Prostate gland (tissue), 2 donors: ENCODE measurements around the gene ATP6V0D1. TPM values are rescaled to one million over a fixed set of nuclear protein-coding genes. Genes with fewer than 3 reads are reported as not detected.
A peak's percentile ranks its signal among the peaks of the same experiment; 100 is the strongest.

Experiments used
- DNase-seq: peaks from one replicate; pipeline ENCODE4 v3.0.0-alpha.2; 2019; ENCODE audit warnings: low spot score
- H3K27ac ChIP-seq, 2 donors: fragments of 200-600 bp; sonication (generic); 2 replicates each; pipeline ENCODE4 v1.5.1; 2017 to 2019
- H3K27me3 ChIP-seq: fragments of 200-600 bp; sonication (generic); replicated peaks from 2 replicates; pipeline ENCODE4 v1.5.1; 2019; ENCODE audit not compliant: insufficient read depth
- H3K36me3 ChIP-seq, 2 donors: fragments of 200-600 bp; sonication (generic); 1 replicate in 1 of 2; 2 replicates in 1 of 2; pipeline versions ENCODE4 v1.5.1 to v1.8.1; 2017 to 2019
- H3K4me1 ChIP-seq: fragments of 200-600 bp; sonication (generic); replicated peaks from 2 replicates; pipeline ENCODE4 v1.5.1; 2019
- H3K4me3 ChIP-seq, 2 donors: fragments of 200-600 bp; sonication (generic); 2 replicates each; pipeline ENCODE4 v1.5.1; 2017 to 2019
- H3K9me3 ChIP-seq: fragments of 200-600 bp; sonication (generic); 2 replicates; pipeline ENCODE4 v1.5.1; 2017
- POLR2A ChIP-seq: fragments of 450-650 bp; IDR thresholded peaks from one replicate; pipeline ENCODE4 v1.6.1; 2016; ENCODE audit warnings: antibody characterized with exemption, mild to moderate bottlenecking
- POLR2AphosphoS5 ChIP-seq: sonication (generic); formaldehyde crosslinking; IDR thresholded peaks from one replicate; pipeline ENCODE4 v1.6.1; 2017; ENCODE audit warnings: antibody characterized with exemption
- WGBS: methylation state at CpG from one replicate; pipeline ENCODE4 v1.1.5; 2018; 5-methylcytosine and 5-hydroxymethylcytosine counted together
- intact Hi-C: fragments of 100-400 bp; cut with DNase I; formaldehyde crosslinking; loops from one replicate; pipeline ENCODE4 v1.14.2; 2022
- total RNA-seq, 2 donors: library from RNA; depleted of rRNA; stranded (reverse); fragments of >200 nt; gene quantifications; one replicate each; pipeline ENCODE4 v1.1.0, GENCODE V29; 2016
- TF ChIP-seq, protein P1 (sequence below), 4 experiments: fragments of 200-600 bp in 2 of 4; fragments of 450-650 bp in 2 of 4; sonication (generic) in 2 of 4; IDR thresholded peaks; 1 replicate in 3 of 4; 2 replicates in 1 of 4; pipeline ENCODE4 v1.5.1; 2016 to 2019; ENCODE audit warnings: antibody characterized with exemption in 4 of 4, mild to moderate bottlenecking in 2 of 4, moderate library complexity in 2 of 4

The ATP6V0D1 gene
- total RNA-seq, 2 donors from 2014 or later, result 98.3 to 138 TPM

DNA sequence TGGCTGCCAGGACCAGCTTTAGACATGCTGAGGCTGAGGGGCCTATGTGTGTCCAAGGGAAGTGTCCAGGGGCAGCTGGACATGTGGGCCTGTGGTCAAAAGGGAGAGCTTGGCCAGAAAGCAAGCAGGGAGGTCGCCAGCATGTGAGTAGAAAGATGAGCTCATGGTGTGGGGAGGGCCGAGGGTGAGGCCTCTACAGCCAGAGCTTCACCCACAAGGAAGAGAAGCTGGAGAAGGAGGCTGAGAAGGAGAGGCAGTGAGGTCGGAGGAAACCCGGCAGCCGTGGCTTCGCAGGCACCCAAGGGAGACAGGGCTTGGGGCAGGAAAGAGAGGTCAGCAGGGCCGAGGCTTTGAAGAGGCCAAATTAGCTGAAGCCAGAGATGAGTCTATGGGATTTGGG is 54.0 kb downstream of the ATP6V0D1 start:
- DNase-seq, result no peak
- Histone ChIP-seq H3K4me3 (no peak overlapping the region), H3K36me3 (no peaks in the 10 kb centered on the region), H3K27me3 (no peaks in the 10 kb centered on the region), H3K4me1 (peaks cover 12% of the 10 kb centered on the region), H3K9me3 (no peaks in the 10 kb centered on the region), H3K27ac (no peak overlapping the region)
- TF ChIP-seq, protein P1, sequence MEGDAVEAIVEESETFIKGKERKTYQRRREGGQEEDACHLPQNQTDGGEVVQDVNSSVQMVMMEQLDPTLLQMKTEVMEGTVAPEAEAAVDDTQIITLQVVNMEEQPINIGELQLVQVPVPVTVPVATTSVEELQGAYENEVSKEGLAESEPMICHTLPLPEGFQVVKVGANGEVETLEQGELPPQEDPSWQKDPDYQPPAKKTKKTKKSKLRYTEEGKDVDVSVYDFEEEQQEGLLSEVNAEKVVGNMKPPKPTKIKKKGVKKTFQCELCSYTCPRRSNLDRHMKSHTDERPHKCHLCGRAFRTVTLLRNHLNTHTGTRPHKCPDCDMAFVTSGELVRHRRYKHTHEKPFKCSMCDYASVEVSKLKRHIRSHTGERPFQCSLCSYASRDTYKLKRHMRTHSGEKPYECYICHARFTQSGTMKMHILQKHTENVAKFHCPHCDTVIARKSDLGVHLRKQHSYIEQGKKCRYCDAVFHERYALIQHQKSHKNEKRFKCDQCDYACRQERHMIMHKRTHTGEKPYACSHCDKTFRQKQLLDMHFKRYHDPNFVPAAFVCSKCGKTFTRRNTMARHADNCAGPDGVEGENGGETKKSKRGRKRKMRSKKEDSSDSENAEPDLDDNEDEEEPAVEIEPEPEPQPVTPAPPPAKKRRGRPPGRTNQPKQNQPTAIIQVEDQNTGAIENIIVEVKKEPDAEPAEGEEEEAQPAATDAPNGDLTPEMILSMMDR (IDR thresholded peaks at IDR 0.05), result no peak
- no peak for TF ChIP-seq POLR2A
- no peak for TF ChIP-seq POLR2AphosphoS5
- 85% methylated on average over 7 of the region's 7 CpGs for WGBS
- intact Hi-C loops, result no loop called here

DNA sequence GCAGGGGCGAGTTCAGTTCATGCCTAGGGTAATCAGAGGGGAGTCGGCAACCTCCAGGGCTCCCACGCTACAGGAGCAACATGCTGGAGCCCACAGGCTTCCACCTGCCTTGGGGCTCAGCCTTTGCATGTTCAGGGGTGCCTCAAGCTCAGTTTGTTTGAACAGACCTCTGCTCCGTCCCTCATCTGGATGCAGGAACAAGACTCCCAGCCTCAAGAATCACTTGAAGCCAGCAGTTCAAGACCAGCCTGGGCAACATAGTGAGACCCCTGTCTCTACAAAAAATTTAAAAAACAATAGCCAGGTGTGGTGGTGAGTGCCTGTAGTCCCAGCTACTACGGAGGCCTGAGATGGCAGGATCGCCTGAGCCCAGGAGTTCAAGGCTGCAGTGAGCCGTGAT is 54.9 kb downstream of the ATP6V0D1 start:
- Histone ChIP-seq H3K4me1 (peaks cover 10% of the 10 kb centered on the region), H3K27me3 (no peaks in the 10 kb centered on the region), H3K9me3 (no peaks in the 10 kb centered on the region), H3K27ac (no peak overlapping the region), H3K4me3 (no peak overlapping the region), H3K36me3 (no peaks in the 10 kb centered on the region)
- DNase-seq, result no peak
- TF ChIP-seq, protein P1 (IDR thresholded peaks at IDR 0.05), result no peak
- no peak for TF ChIP-seq POLR2AphosphoS5
- TF ChIP-seq POLR2A, result no peak
- intact Hi-C loops, result no loop called here
- 88% methylated on average over 7 of the region's 7 CpGs for WGBS

DNA sequence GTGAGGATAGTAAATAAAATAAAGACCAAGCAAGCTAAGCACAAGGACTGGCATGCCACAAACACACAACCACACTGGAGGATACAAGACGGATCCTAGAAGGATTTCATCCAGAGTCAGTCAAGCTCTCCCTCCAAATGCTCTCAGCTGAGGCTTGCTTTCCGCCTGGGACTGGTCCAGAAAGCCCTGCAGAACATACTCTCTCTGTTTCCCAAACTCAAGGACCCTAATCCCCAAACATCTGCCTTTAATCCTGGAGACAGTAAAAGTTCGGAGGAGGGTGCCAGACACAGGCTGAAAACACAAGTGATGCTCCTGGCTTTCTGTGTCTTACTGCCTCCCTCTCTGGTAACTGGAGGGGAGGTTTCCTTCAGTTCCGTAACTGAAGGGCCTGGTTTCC is 55.4 kb downstream of the ATP6V0D1 start:
- intact Hi-C loops, result no loop called here
- no peaks in the 10 kb centered on the region for H3K9me3 ChIP-seq
- no peak for TF ChIP-seq POLR2A
- no peak for TF ChIP-seq POLR2AphosphoS5
- TF ChIP-seq, protein P1 (IDR thresholded peaks at IDR 0.05), result no peak
- WGBS, result 83% methylated on average over 4 of the region's 4 CpGs
- no peak overlapping the region for H3K27ac ChIP-seq
- no peak overlapping the region for H3K4me3 ChIP-seq
- peaks cover 10% of the 10 kb centered on the region for H3K4me1 ChIP-seq
- H3K27me3 ChIP-seq, result no peaks in the 10 kb centered on the region
- no peaks in the 10 kb centered on the region for H3K36me3 ChIP-seq
- no peak for DNase-seq

DNA sequence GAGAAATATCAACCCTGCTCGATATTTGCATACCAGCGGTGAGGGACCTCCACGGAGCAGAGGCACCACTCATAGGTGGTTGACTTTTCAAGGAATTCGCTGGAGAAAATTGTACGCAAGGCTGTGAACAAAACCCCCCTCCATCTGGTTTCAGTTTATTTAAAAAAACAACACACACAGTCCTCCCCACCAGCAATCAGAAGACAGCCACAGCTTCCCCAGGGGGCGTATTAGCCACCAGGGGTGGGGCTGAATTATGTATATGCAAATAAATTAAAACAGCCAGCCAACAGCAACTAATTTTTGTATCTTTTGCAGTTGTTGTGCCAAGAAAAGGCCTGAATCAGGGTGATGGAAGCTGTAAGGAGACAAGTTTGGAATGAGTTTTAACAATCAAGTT is 55.9 kb downstream of the ATP6V0D1 start:
- WGBS, result 62% methylated on average over 6 of the region's 6 CpGs
- H3K4me1 ChIP-seq, result peaks cover 8% of the 10 kb centered on the region
- intact Hi-C loops, result no loop called here

DNA sequence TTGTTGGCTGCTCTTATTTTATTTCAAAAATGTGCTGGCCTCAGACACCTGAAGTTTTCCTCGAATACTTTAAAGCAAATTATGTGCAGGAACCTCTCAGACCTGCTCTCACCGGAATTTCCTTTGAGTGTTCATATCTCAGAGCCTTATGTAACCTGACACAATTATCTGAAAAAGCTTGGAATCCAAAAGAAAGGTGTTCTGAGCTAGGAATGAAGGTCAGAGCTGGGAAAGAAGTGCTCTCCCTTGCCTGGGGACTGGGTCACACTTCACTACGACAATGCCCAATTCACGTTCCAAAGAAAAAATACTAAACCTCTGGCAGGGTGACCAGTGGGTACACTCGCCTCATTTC is 56.7 kb downstream of the ATP6V0D1 start:
- Histone ChIP-seq H3K4me3 (no peak overlapping the region), H3K9me3 (no peaks in the 10 kb centered on the region), H3K27me3 (no peaks in the 10 kb centered on the region), H3K27ac (peak overlapping the region in 1 of 2 donors; percentile 48), H3K36me3 (no peaks in the 10 kb centered on the region), H3K4me1 (peaks cover 6% of the 10 kb centered on the region)
- intact Hi-C loops, result no loop called here
- 38% methylated on average over 5 of the region's 5 CpGs for WGBS
- no peak for TF ChIP-seq POLR2A
- no peak for TF ChIP-seq POLR2AphosphoS5
- TF ChIP-seq, protein P1 (IDR thresholded peaks at IDR 0.05), result no peak
- DNase-seq, result no peak

More for the DNA sequence above, 55.9 kb downstream of the ATP6V0D1 start:
- no peaks in the 10 kb centered on the region for H3K27me3 ChIP-seq
- H3K27ac ChIP-seq, result no peak overlapping the region
- H3K9me3 ChIP-seq, result no peaks in the 10 kb centered on the region
- no peak for DNase-seq
- no peaks in the 10 kb centered on the region for H3K36me3 ChIP-seq
- no peak for TF ChIP-seq POLR2AphosphoS5
- TF ChIP-seq POLR2A, result no peak
- TF ChIP-seq, protein P1 (IDR thresholded peaks at IDR 0.05), result no peak
- no peak overlapping the region for H3K4me3 ChIP-seq
